ENCODE data around the gene ASB18. TPM values are rescaled to one million over a fixed set of nuclear protein-coding genes. Genes with fewer than 3 reads are reported as not detected.

Gene ASB18, protein sequence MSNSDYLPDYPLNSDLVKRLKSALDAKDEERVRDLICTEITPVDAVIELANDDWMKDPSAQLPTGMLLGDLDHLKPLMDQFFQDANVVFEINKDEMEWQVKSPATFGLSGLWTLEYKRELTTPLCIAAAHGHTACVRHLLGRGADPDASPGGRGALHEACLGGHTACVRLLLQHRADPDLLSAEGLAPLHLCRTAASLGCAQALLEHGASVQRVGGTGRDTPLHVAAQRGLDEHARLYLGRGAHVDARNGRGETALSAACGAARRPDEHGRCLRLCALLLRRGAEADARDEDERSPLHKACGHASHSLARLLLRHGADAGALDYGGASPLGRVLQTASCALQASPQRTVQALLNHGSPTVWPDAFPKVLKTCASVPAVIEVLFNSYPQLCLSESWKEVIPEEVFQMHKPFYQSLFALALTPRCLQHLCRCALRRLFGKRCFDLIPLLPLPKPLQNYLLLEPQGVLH
- total RNA-seq, result not detected

GRCh38 chr2:236264256-236264655 lies at the start of gene ASB18:
Gene ASB18, minus strand, starts transcription at chr2:236264406. Its CDS starts 61 bp downstream, at chr2:236264345.
- Mint-ChIP-seq H3K4me3 (no peak within 1 kb of the TSS), H3K27me3 (ENCODE audit: low read depth) (peaks cover 21% of the 10 kb centered on the region), H3K36me3 (ENCODE audit: insufficient read depth in 2 of 2) (peaks cover 5 to 6% of the 10 kb centered on the region in 2 donors), H3K9me3 (peaks cover 6 to 9% of the 10 kb centered on the region in 2 donors), H3K27ac (no peak within 1 kb of the TSS), H3K4me1 (ENCODE audit: low read depth) (no peaks in the 10 kb centered on the region)
- no peak for DNase-seq
- no peak for ATAC-seq (replicated peaks in 1 of 2)

GRCh38 chr2:236311286-236311685 lies 47.1 kb upstream of the ASB18 start:
- Mint-ChIP-seq H3K4me3 (no peak overlapping the region), H3K27ac (no peak overlapping the region), H3K36me3 (ENCODE audit: insufficient read depth in 2 of 2) (no peaks in the 10 kb centered on the region), H3K4me1 (ENCODE audit: low read depth) (no peaks in the 10 kb centered on the region), H3K9me3 (no peaks in the 10 kb centered on the region), H3K27me3 (ENCODE audit: low read depth) (no peaks in the 10 kb centered on the region)
- no peak for ATAC-seq (replicated peaks in 1 of 2)
- no peak for DNase-seq

- no peak overlapping the region for H3K27ac Mint-ChIP-seq
- no peak overlapping the region for H3K4me3 Mint-ChIP-seq
- H3K36me3 Mint-ChIP-seq (ENCODE audit: insufficient read depth in 2 of 2), result no peaks in the 10 kb centered on the region
- ATAC-seq (replicated peaks in 1 of 2), result no peak
- H3K27me3 Mint-ChIP-seq (ENCODE audit: low read depth), result no peaks in the 10 kb centered on the region
- peak in 1 of 2 donors; percentile 3 for DNase-seq
- no peaks in the 10 kb centered on the region for H3K4me1 Mint-ChIP-seq (ENCODE audit: low read depth)
- H3K9me3 Mint-ChIP-seq, result no peaks in the 10 kb centered on the region
Observed at GRCh38 chr2:236309669-236310029, 45.4 kb upstream of the ASB18 start.

DNA sequence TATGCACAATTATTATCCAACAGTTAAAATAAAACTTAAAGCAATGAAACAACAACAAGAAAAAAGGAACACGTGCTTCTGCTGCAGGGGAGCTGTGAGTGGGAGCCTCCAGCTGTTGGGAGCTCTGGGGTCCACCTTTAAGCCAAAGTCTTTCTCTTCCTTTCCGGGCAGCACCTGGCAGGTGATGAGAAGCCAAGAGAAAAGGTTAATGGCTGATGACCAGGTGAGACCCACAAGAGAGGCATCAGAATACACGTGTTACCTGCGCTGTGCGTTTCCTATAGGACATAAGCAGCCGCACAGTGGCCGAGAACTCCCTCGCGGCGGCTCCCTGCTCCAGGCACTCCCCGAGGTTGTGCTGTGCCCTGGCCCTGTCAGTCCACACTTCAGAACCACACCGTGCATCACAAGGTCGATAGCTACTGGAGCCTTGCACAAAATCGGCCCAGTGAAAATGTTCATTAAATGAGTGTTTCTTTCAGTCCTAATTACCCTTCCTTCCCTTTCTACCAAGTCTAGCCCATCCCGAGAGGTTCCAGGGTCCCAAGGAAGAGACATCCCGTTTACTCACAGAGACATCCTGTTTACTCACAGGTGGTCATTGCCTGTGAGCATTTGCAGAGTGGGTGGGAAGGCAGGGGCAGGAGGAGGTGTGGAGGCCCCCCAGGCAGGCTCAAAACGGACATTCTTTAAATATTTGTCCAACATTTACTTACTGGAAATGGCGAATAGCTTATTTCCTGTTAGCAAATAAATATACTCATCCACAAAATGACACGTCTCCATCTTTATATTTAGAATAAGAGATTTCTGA lies 44.9 kb upstream of the ASB18 start:
- Mint-ChIP-seq H3K36me3 (ENCODE audit: insufficient read depth in 2 of 2) (no peaks in the 10 kb centered on the region), H3K27ac (no peak overlapping the region), H3K9me3 (no peaks in the 10 kb centered on the region), H3K4me1 (ENCODE audit: low read depth) (no peaks in the 10 kb centered on the region), H3K27me3 (ENCODE audit: low read depth) (no peaks in the 10 kb centered on the region), H3K4me3 (no peak overlapping the region)
- no peak for ATAC-seq (replicated peaks in 1 of 2)
- no peak for DNase-seq

- H3K27ac Mint-ChIP-seq, result no peak overlapping the region
- H3K36me3 Mint-ChIP-seq (ENCODE audit: insufficient read depth in 2 of 2), result no peaks in the 10 kb centered on the region
- DNase-seq (no peak), ATAC-seq (replicated peaks in 1 of 2) (no peak)
- no peaks in the 10 kb centered on the region for H3K4me1 Mint-ChIP-seq (ENCODE audit: low read depth)
- H3K27me3 Mint-ChIP-seq (ENCODE audit: low read depth), result no peaks in the 10 kb centered on the region
- no peaks in the 10 kb centered on the region for H3K9me3 Mint-ChIP-seq
- H3K4me3 Mint-ChIP-seq, result no peak overlapping the region
Observed at GRCh38 chr2:236307641-236308040, 43.4 kb upstream of the ASB18 start.

DNA sequence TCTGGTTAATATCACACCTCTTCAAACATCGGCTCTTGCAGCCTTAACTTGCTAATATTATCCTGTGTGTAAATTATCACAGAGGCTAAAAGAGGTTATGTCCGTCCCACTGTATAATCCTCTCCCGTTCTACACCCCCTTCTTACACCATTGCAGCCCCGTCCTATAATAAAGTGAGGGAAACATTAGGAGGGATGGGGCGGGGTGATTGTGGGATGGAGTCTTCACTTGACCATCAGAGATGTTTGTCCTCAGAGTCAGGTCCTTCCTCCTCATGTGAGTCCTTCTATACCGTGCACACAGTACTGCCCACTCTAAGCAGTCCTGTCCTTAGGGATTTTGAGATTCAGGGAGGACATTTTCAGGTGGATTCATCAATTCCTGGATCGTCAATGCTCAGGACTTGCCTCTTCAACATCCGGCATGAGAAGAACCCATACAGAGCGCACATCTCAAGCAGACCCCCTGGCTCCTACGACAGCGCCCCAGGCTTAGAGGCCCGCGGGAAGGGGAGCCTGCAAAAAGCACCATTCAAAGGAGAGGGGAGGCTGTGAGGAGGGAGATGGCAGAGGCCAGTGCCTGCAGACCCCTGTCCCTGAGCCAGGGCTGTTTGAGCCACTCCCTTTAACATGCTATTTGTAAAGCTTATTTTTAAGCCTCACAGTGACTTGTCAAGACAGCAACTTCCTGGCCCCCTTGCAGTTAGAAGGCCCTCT lies 42.8 kb upstream of the ASB18 start:
- Mint-ChIP-seq H3K27me3 (ENCODE audit: low read depth) (no peaks in the 10 kb centered on the region), H3K4me1 (ENCODE audit: low read depth) (no peaks in the 10 kb centered on the region), H3K4me3 (no peak overlapping the region), H3K36me3 (ENCODE audit: insufficient read depth in 2 of 2) (no peaks in the 10 kb centered on the region), H3K27ac (no peak overlapping the region), H3K9me3 (no peaks in the 10 kb centered on the region)
- DNase-seq (no peak), ATAC-seq (replicated peaks in 1 of 2) (no peak)

- Mint-ChIP-seq H3K27me3 (ENCODE audit: low read depth) (no peaks in the 10 kb centered on the region), H3K27ac (no peak overlapping the region), H3K4me3 (no peak overlapping the region), H3K4me1 (ENCODE audit: low read depth) (no peaks in the 10 kb centered on the region), H3K9me3 (no peaks in the 10 kb centered on the region), H3K36me3 (ENCODE audit: insufficient read depth in 2 of 2) (no peaks in the 10 kb centered on the region)
- ATAC-seq (replicated peaks in 1 of 2) (no peak), DNase-seq (no peak)
Observed at GRCh38 chr2:236305964-236306605, 41.9 kb upstream of the ASB18 start.

DNA sequence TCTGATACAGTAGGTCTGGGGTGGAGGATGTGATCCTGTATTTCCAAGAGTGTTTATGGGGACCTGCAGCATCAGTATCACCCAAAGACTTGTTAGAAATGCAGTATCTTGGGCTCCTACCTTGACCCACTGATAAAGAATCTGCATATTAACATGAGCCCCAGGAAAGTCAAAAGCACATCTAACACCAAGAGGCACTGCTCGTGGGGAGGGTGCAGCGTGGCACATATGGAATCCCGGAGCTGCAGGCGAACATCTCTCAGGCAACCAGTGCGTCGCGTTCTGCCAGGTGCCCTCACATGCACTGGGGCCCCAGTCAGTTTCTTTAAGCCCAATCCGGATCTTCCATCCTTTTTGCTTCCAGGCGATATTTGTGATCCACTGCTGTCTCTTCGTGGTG lies 41.3 kb upstream of the ASB18 start:
- no peaks in the 10 kb centered on the region for H3K4me1 Mint-ChIP-seq (ENCODE audit: low read depth)
- no peak for ATAC-seq (replicated peaks in 1 of 2)
- H3K27me3 Mint-ChIP-seq (ENCODE audit: low read depth), result no peaks in the 10 kb centered on the region
- no peak for DNase-seq
- H3K36me3 Mint-ChIP-seq (ENCODE audit: insufficient read depth in 2 of 2), result no peaks in the 10 kb centered on the region
- H3K9me3 Mint-ChIP-seq, result no peaks in the 10 kb centered on the region
- no peak overlapping the region for H3K4me3 Mint-ChIP-seq
- H3K27ac Mint-ChIP-seq, result no peak overlapping the region

DNA sequence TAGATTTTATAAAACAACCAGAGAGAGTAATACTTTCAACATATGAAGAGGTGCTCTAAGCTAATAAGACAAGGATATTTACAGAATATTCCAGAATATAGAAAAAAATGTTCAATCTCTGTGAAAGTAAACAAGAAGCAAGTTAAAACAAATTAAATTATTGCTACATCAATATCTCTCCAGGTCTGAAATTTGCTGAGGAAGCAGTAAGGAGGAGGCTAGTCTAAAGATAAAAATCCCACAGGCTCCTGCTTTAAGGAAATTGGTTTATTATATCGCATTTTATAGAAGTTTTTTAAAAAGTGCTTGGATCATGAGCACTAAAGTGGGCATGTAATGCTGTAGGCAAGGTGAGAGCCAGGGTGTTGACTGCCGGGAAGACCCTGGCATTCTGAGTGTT lies 39.7 kb upstream of the ASB18 start:
- Mint-ChIP-seq H3K27me3 (ENCODE audit: low read depth) (no peaks in the 10 kb centered on the region), H3K9me3 (no peaks in the 10 kb centered on the region), H3K4me1 (ENCODE audit: low read depth) (no peaks in the 10 kb centered on the region), H3K36me3 (ENCODE audit: insufficient read depth in 2 of 2) (no peaks in the 10 kb centered on the region), H3K4me3 (no peak overlapping the region), H3K27ac (no peak overlapping the region)
- no peak for DNase-seq
- no peak for ATAC-seq (replicated peaks in 1 of 2)

- no peak overlapping the region for H3K4me3 Mint-ChIP-seq
- H3K4me1 Mint-ChIP-seq (ENCODE audit: low read depth), result no peaks in the 10 kb centered on the region
- ATAC-seq (replicated peaks in 1 of 2) (no peak), DNase-seq (no peak)
- no peaks in the 10 kb centered on the region for H3K9me3 Mint-ChIP-seq
- H3K27me3 Mint-ChIP-seq (ENCODE audit: low read depth), result no peaks in the 10 kb centered on the region
- H3K27ac Mint-ChIP-seq, result no peak overlapping the region
- no peaks in the 10 kb centered on the region for H3K36me3 Mint-ChIP-seq (ENCODE audit: insufficient read depth in 2 of 2)
Observed at GRCh38 chr2:236302555-236302954, 38.3 kb upstream of the ASB18 start.

DNA sequence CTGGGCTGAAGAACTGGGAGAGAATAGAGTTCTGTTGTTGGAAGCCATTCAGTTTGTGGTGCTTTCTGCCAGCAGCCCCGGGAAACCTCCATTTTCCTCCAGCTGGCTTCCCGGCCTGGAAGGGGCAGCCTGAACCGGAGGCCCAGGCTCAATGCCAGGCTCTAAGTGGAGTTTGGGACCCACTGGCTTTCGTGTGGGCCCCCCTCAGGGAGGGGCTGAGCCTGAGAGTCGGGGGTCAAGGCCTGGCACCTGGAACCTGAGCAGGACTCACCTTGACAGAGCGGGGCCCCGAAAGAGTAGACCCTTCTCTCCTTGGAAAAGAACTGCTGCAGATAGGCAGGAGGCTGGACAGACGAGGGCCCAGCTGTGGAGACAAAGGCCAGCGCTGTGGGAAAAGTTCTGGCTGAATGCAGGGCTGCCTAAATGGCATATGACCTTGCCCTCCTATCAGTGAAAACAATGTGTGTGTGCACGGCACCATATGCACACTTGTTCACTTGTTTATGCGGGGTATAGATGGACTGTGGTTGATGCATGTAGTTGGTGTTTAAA lies 34.8 kb upstream of the ASB18 start:
- no peak overlapping the region for H3K27ac Mint-ChIP-seq
- H3K9me3 Mint-ChIP-seq, result no peaks in the 10 kb centered on the region
- peaks cover 9% of the 10 kb centered on the region for H3K27me3 Mint-ChIP-seq (ENCODE audit: low read depth)
- no peak overlapping the region for H3K4me3 Mint-ChIP-seq
- ATAC-seq (replicated peaks in 1 of 2) (no peak), DNase-seq (no peak)
- H3K4me1 Mint-ChIP-seq (ENCODE audit: low read depth), result no peaks in the 10 kb centered on the region
- no peaks in the 10 kb centered on the region for H3K36me3 Mint-ChIP-seq (ENCODE audit: insufficient read depth in 2 of 2)

DNA sequence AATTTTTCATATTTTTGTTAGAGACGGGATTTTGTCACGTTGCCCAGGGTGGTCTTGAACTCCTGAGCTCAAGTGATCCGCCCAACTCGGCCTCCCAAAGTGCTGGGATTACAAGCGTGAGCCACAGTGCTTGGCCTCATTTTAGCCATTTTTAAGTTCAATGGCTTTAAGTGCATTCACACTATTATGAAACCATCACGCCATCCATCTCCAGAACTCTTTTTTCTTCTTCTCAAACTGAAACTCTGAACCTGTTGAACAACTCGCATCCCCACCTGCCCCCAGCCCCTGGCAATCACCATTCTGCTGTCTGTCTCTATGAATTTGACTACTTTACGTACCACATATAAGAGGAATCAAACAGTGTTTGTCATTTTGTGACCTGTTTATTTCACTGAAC lies 31.3 kb upstream of the ASB18 start:
- no peaks in the 10 kb centered on the region for H3K4me1 Mint-ChIP-seq (ENCODE audit: low read depth)
- H3K27ac Mint-ChIP-seq, result no peak overlapping the region
- peaks cover 18% of the 10 kb centered on the region for H3K27me3 Mint-ChIP-seq (ENCODE audit: low read depth)
- H3K4me3 Mint-ChIP-seq, result no peak overlapping the region
- DNase-seq (no peak), ATAC-seq (replicated peaks in 1 of 2) (no peak)
- no peaks in the 10 kb centered on the region for H3K9me3 Mint-ChIP-seq
- H3K36me3 Mint-ChIP-seq (ENCODE audit: insufficient read depth in 2 of 2), result no peaks in the 10 kb centered on the region
